Mammary epithelial cell (primary cell): ENCODE measurements around the gene ANGPT4.

Source experiments
- CTCF ChIP-seq, 2 donors: IDR thresholded peaks in 1 of 2; conservative IDR thresholded peaks in 1 of 2; 2 replicates each; pipeline ENCODE4 v1.5.1; 2011 to 2012; ENCODE audit warnings: inconsistent platforms in 2 of 2, low read length in 2 of 2, mild to moderate bottlenecking in 2 of 2, control low read depth in 1 of 2, low read depth in 1 of 2; ENCODE audit not compliant: insufficient read depth in 1 of 2; ENCODE audit errors: extremely low read depth in 1 of 2
- EZH2 ChIP-seq: IDR thresholded peaks from 2 replicates; pipeline ENCODE4 v1.6.1; 2012; ENCODE audit warnings: low read length, inconsistent platforms, borderline replicate concordance

- TF ChIP-seq CTCF (conservative IDR thresholded peaks at IDR 0.05 in 1 of 2, IDR thresholded peaks at IDR 0.05 in 1 of 2; ENCODE audit: extremely low read depth in 1 of 2, insufficient read depth in 1 of 2, low read depth in 1 of 2, low read length in 2 of 2) (no peak), EZH2 (no peak)
These were observed 59.8 kb downstream of the ANGPT4 start for GRCh38 chr20:856361-856775.
